Neural progenitor cell (in vitro differentiated cells): ENCODE data around the gene PLCH2. TPM values are rescaled to one million over a fixed set of nuclear protein-coding genes. Genes with fewer than 3 reads are reported as not detected.
A peak's percentile ranks its signal among the peaks of the same experiment; 100 is the strongest.
"Not testable (repeated sequence)": the region's sequence is repeated elsewhere in the genome, so short reads cannot be mapped to it uniquely, and the experiment has no call there.

ENCODE experiments used
- DNase-seq: peaks from one replicate; pipeline ENCODE4 v3.0.0-alpha.2; 2016; ENCODE audit warnings: low spot score
- H2AFZ ChIP-seq: fragments of 200-600 bp; sonication (generic); replicated peaks from 2 replicates; pipeline ENCODE4 v1.6.1; 2016; ENCODE audit warnings: antibody characterized with exemption
- H3F3A ChIP-seq: fragments of 200-600 bp; sonication (generic); 2 replicates; pipeline ENCODE4 v1.6.1; 2016; ENCODE audit warnings: antibody characterized with exemption, low read depth
- H3K27ac ChIP-seq: fragments of 200-600 bp; sonication (generic); 2 replicates; pipeline ENCODE4 v1.5.1; 2016; ENCODE audit warnings: mild to moderate bottlenecking
- H3K27me3 ChIP-seq: fragments of 200-600 bp; sonication (generic); 2 replicates; pipeline ENCODE4 v1.6.1; 2016; ENCODE audit warnings: mild to moderate bottlenecking, moderate library complexity
- H3K36me3 ChIP-seq: fragments of 200-600 bp; sonication (generic); 2 replicates; pipeline ENCODE4 v1.5.1; 2016
- H3K4me1 ChIP-seq: fragments of 200-600 bp; sonication (generic); 2 replicates; pipeline ENCODE4 v1.6.1; 2016; ENCODE audit warnings: mixed run types
- H3K4me2 ChIP-seq: fragments of 200-600 bp; sonication (generic); 2 replicates; pipeline ENCODE4 v1.6.1; 2016
- H3K4me3 ChIP-seq: fragments of 200-600 bp; sonication (generic); 2 replicates; pipeline ENCODE4 v1.5.1; 2016
- H3K79me2 ChIP-seq: fragments of 200-600 bp; sonication (generic); 2 replicates; pipeline ENCODE4 v1.6.1; 2016; ENCODE audit warnings: low read depth
- H3K9ac ChIP-seq: fragments of 200-600 bp; sonication (generic); 2 replicates; pipeline ENCODE4 v1.6.1; 2016
- H3K9me3 ChIP-seq: fragments of 200-600 bp; sonication (generic); 2 replicates; pipeline ENCODE4 v1.5.1; 2016; ENCODE audit warnings: low read depth
- H4K20me1 ChIP-seq: fragments of 200-600 bp; sonication (generic); 2 replicates; pipeline ENCODE4 v1.6.1; 2016; ENCODE audit warnings: low read depth
- H3K27ac Mint-ChIP-seq: 3 replicates; pipeline ENCODE4 v1.8.0; 2021; ENCODE audit warnings: mixed read lengths
- H3K27me3 Mint-ChIP-seq: 2 replicates; pipeline ENCODE4 v1.8.0; 2022; ENCODE audit warnings: low read depth, mild to moderate bottlenecking, inconsistent platforms, moderate library complexity, mixed read lengths; ENCODE audit not compliant: insufficient read depth
- H3K36me3 Mint-ChIP-seq: 3 replicates; pipeline ENCODE4 v1.8.0; 2021; ENCODE audit warnings: mixed read lengths
- H3K4me1 Mint-ChIP-seq: 3 replicates; pipeline ENCODE4 v1.8.0; 2021; ENCODE audit warnings: mixed read lengths
- H3K4me3 Mint-ChIP-seq: 3 replicates; pipeline ENCODE4 v1.8.0; 2021; ENCODE audit warnings: mild to moderate bottlenecking, moderate library complexity, mixed read lengths
- H3K9me3 Mint-ChIP-seq: 3 replicates; pipeline ENCODE4 v1.8.0; 2020; ENCODE audit warnings: mixed read lengths
- EZH2 ChIP-seq: fragments of 200-600 bp; sonication (generic); IDR thresholded peaks from 2 replicates; pipeline ENCODE4 v1.6.1; 2017; ENCODE audit warnings: antibody characterized with exemption, mild to moderate bottlenecking, moderate library complexity
- EZH2phosphoT487 ChIP-seq: fragments of 200-600 bp; sonication (generic); IDR thresholded peaks from 2 replicates; pipeline ENCODE4 v1.6.1; 2017; ENCODE audit warnings: antibody characterized with exemption
- total RNA-seq: library from RNA; depleted of rRNA; stranded (reverse); fragments of >200 nt; gene quantifications from 2 replicates; pipeline ENCODE4 v1.2.3, GENCODE V29; 2015; ENCODE audit warnings: low replicate concordance
- TF ChIP-seq, protein P1 (sequence below): fragments of 200-600 bp; sonication (generic); IDR thresholded peaks from 2 replicates; pipeline ENCODE4 v1.5.1; 2017; ENCODE audit warnings: antibody characterized with exemption, mild to moderate bottlenecking

The PLCH2 gene
- total RNA-seq, 1 donor from 2014 or later = 0.54 TPM

GRCh38 chr1:2438038-2438437 is 38.1 kb upstream of the PLCH2 start:
- no peak overlapping the region for H3K4me3 ChIP-seq
- no peaks in the 10 kb centered on the region for H4K20me1 ChIP-seq
- Mint-ChIP-seq H3K4me3 (no peak overlapping the region), H3K36me3 (no peaks in the 10 kb centered on the region), H3K27me3 (peaks cover 14% of the 10 kb centered on the region), H3K4me1 (peaks cover 7% of the 10 kb centered on the region), H3K27ac (no peak overlapping the region), H3K9me3 (no peaks in the 10 kb centered on the region)
- no peak for TF ChIP-seq EZH2
- TF ChIP-seq, protein P1, sequence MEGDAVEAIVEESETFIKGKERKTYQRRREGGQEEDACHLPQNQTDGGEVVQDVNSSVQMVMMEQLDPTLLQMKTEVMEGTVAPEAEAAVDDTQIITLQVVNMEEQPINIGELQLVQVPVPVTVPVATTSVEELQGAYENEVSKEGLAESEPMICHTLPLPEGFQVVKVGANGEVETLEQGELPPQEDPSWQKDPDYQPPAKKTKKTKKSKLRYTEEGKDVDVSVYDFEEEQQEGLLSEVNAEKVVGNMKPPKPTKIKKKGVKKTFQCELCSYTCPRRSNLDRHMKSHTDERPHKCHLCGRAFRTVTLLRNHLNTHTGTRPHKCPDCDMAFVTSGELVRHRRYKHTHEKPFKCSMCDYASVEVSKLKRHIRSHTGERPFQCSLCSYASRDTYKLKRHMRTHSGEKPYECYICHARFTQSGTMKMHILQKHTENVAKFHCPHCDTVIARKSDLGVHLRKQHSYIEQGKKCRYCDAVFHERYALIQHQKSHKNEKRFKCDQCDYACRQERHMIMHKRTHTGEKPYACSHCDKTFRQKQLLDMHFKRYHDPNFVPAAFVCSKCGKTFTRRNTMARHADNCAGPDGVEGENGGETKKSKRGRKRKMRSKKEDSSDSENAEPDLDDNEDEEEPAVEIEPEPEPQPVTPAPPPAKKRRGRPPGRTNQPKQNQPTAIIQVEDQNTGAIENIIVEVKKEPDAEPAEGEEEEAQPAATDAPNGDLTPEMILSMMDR = no peak
- no peak for TF ChIP-seq EZH2phosphoT487
- H3F3A ChIP-seq = no peaks in the 10 kb centered on the region
- no peaks in the 10 kb centered on the region for H3K79me2 ChIP-seq
- peaks cover 30% of the 10 kb centered on the region for H3K27me3 ChIP-seq
- H3K36me3 ChIP-seq = no peaks in the 10 kb centered on the region
- H3K27ac ChIP-seq = no peak overlapping the region
- no peak overlapping the region for H2AFZ ChIP-seq
- no peak overlapping the region for H3K4me2 ChIP-seq
- peaks cover 5% of the 10 kb centered on the region for H3K4me1 ChIP-seq
- no peak overlapping the region for H3K9ac ChIP-seq
- no peaks in the 10 kb centered on the region for H3K9me3 ChIP-seq
- DNase-seq = no peak

DNA sequence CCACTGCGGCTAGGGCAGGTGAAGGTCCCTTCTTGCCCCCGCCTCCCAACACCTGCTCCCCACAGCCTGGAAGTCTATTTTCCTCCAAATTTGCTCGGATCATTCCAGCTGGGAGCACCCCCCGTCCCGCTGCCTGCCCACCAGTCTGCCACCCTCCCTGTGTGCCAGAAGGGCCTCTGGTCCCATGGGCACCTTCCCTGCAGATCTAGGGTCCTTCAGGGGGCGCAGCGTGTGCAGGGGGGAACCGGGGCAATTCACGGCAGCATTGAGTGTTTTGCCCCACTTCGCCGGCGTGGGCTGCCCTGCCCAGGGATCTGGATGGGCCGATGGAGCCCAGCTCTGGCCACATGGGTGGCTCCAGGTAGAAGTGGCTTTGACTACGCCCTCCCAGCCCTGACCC is 37.4 kb upstream of the PLCH2 start:
- Histone ChIP-seq H3F3A (no peaks in the 10 kb centered on the region), H3K4me2 (no peak overlapping the region), H3K27me3 (peaks cover 30% of the 10 kb centered on the region), H3K9ac (no peak overlapping the region), H4K20me1 (no peaks in the 10 kb centered on the region), H3K9me3 (no peaks in the 10 kb centered on the region), H3K4me1 (peaks cover 8% of the 10 kb centered on the region), H3K79me2 (no peaks in the 10 kb centered on the region), H3K27ac (no peak overlapping the region), H2AFZ (no peak overlapping the region), H3K36me3 (no peaks in the 10 kb centered on the region), H3K4me3 (no peak overlapping the region)
- Mint-ChIP-seq H3K36me3 (no peaks in the 10 kb centered on the region), H3K4me3 (no peak overlapping the region), H3K27ac (no peak overlapping the region), H3K4me1 (peaks cover 3% of the 10 kb centered on the region), H3K27me3 (peaks cover 11% of the 10 kb centered on the region), H3K9me3 (no peaks in the 10 kb centered on the region)
- TF ChIP-seq, protein P1 = no peak
- no peak for TF ChIP-seq EZH2
- DNase-seq = no peak

GRCh38 chr1:2439369-2439768 is 36.7 kb upstream of the PLCH2 start:
- Mint-ChIP-seq H3K27me3 (peaks cover 12% of the 10 kb centered on the region), H3K27ac (peak overlapping the region; percentile 87), H3K4me1 (peaks cover 2% of the 10 kb centered on the region), H3K36me3 (no peaks in the 10 kb centered on the region), H3K9me3 (no peaks in the 10 kb centered on the region), H3K4me3 (no peak overlapping the region)
- Histone ChIP-seq H3K4me3 (no peak overlapping the region), H3K4me2 (no peak overlapping the region), H3K79me2 (no peaks in the 10 kb centered on the region), H3K27ac (no peak overlapping the region), H4K20me1 (no peaks in the 10 kb centered on the region), H3F3A (peaks cover 3% of the 10 kb centered on the region), H2AFZ (no peak overlapping the region), H3K27me3 (peaks cover 34% of the 10 kb centered on the region), H3K36me3 (no peaks in the 10 kb centered on the region), H3K9ac (no peak overlapping the region), H3K9me3 (no peaks in the 10 kb centered on the region), H3K4me1 (peaks cover 13% of the 10 kb centered on the region)
- DNase-seq = no peak
- TF ChIP-seq, protein P1 = no peak
- TF ChIP-seq EZH2 (no peak), EZH2phosphoT487 (no peak)

DNA sequence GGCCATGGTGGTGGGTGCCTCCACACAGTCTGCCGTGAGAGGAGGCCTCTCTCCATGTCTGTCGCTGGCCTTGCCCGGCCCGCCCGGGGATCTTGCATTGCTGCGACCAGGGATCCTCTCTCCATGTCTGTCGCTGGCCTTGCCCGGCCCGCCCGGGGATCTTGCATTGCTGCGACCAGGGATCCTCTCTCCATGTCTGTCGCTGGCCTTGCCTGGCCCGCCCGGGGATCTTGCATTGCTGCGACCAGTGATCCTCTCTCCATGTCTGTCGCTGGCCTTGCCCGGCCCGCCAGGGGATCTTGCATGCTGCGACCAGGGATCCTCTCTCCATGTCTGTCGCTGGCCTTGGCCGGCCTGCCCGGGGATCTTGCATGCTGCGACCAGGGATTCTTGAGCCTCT is 35.7 kb upstream of the PLCH2 start:
- H3K79me2 ChIP-seq, H3K27ac Mint-ChIP-seq, H3K9ac ChIP-seq, H3K36me3 Mint-ChIP-seq, H3K36me3 ChIP-seq, H3K4me2 ChIP-seq, H2AFZ ChIP-seq, H3K27ac ChIP-seq, H3K9me3 ChIP-seq, H3K9me3 Mint-ChIP-seq, H3K4me3 Mint-ChIP-seq, DNase-seq, H4K20me1 ChIP-seq, H3K4me3 ChIP-seq, H3K4me1 Mint-ChIP-seq: not testable (repeated sequence)
- H3K27me3 Mint-ChIP-seq = peaks cover 18% of the 10 kb centered on the region
- peaks cover 12% of the 10 kb centered on the region for H3F3A ChIP-seq
- peaks cover 21% of the 10 kb centered on the region for H3K4me1 ChIP-seq
- peaks cover 42% of the 10 kb centered on the region for H3K27me3 ChIP-seq
